Mesodermal cell (in vitro differentiated cells): Measurements from ENCODE around the gene DNAJA2.

Experiments used
- H3K27ac ChIP-seq: 2 replicates; pipeline ENCODE4 v1.7.0; 2013; ENCODE audit warnings: mild to moderate bottlenecking, low read depth, low read length, moderate library complexity; ENCODE audit not compliant: severe bottlenecking
- H3K36me3 ChIP-seq: 2 replicates; pipeline ENCODE4 v1.7.1; 2013; ENCODE audit warnings: mild to moderate bottlenecking, low read length, moderate library complexity; ENCODE audit not compliant: control insufficient read depth, insufficient read depth
- H3K4me1 ChIP-seq: one replicate; pipeline ENCODE4 v1.7.1; 2013; ENCODE audit warnings: mild to moderate bottlenecking, low read length; ENCODE audit not compliant: insufficient read depth, control insufficient read depth, poor library complexity, severe bottlenecking
- H3K4me3 ChIP-seq: 2 replicates; pipeline ENCODE4 v1.7.0; 2013; ENCODE audit warnings: low read length, control low read depth, mild to moderate bottlenecking; ENCODE audit not compliant: insufficient read depth, poor library complexity, severe bottlenecking; ENCODE audit errors: extremely low read depth
- H3K9me3 ChIP-seq: 2 replicates; pipeline ENCODE4 v1.7.1; 2013; ENCODE audit warnings: mild to moderate bottlenecking, low read length, moderate library complexity; ENCODE audit not compliant: control insufficient read depth
- WGBS, 2 experiments: methylation state at CpG; one replicate each; pipeline ENCODE4 v1.1.5; 2013; ENCODE audit warnings: missing lambda C conversion rate in 2 of 2; ENCODE audit not compliant: insufficient coverage in 2 of 2; 5-methylcytosine and 5-hydroxymethylcytosine counted together

Gene DNAJA2

DNA sequence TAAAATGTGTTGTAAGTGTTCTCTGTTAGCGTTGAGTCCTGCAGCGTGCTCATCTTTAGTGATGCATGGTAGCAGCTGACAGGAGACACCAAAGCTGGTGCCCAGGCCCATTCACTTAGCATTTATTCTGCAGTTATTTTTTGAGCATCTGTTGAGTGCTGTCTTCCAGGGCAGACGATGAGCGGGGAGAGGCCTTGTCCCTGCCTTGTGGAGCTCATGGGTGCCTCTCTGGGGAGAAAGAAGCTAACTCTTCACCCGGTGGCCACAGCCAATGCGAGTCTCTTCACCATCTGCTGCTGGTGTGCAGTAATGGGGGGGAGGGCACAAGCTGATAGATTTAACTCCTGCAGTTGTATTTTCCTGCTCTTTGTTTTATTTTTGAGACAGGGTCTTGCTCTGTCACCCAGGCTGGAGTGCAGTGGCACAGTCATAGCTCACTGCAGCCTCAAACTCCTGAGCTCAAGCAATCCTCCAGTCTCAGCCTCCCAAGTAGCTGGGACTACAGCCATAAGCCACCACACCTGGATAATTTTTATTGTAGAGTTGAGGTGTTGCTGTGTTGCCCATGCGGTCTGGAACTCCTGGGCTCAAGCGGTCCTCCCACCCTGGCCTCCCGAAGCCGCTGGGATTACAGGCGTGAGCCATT is 58.8 kb downstream of the DNAJA2 start:
- no peaks in the 10 kb centered on the region for H3K4me1 ChIP-seq
- no peak overlapping the region for H3K27ac ChIP-seq
- H3K4me3 ChIP-seq = no peak overlapping the region
- peaks cover 89% of the 10 kb centered on the region for H3K36me3 ChIP-seq
- WGBS, 2 experiments = 91 to 95% methylated on average over 9 of the region's 11 CpGs
- H3K9me3 ChIP-seq = no peaks in the 10 kb centered on the region

- no peaks in the 10 kb centered on the region for H3K9me3 ChIP-seq
- peaks cover 77% of the 10 kb centered on the region for H3K36me3 ChIP-seq
- no peaks in the 10 kb centered on the region for H3K4me1 ChIP-seq
- no peak overlapping the region for H3K27ac ChIP-seq
- WGBS, 2 experiments = 93 to 100% methylated on average over 2 of the region's 4 CpGs
- no peak overlapping the region for H3K4me3 ChIP-seq
Measured at GRCh38 chr16:46911650-46912049, 61.8 kb downstream of the DNAJA2 start.

GRCh38 chr16:46911038-46911437 is 62.4 kb downstream of the DNAJA2 start:
- Histone ChIP-seq H3K4me3 (no peak overlapping the region), H3K9me3 (no peaks in the 10 kb centered on the region), H3K27ac (no peak overlapping the region), H3K36me3 (peaks cover 78% of the 10 kb centered on the region), H3K4me1 (no peaks in the 10 kb centered on the region)
- WGBS, 2 experiments = 95 to 100% methylated on average over 2 to 3 of the region's 3 CpGs

DNA sequence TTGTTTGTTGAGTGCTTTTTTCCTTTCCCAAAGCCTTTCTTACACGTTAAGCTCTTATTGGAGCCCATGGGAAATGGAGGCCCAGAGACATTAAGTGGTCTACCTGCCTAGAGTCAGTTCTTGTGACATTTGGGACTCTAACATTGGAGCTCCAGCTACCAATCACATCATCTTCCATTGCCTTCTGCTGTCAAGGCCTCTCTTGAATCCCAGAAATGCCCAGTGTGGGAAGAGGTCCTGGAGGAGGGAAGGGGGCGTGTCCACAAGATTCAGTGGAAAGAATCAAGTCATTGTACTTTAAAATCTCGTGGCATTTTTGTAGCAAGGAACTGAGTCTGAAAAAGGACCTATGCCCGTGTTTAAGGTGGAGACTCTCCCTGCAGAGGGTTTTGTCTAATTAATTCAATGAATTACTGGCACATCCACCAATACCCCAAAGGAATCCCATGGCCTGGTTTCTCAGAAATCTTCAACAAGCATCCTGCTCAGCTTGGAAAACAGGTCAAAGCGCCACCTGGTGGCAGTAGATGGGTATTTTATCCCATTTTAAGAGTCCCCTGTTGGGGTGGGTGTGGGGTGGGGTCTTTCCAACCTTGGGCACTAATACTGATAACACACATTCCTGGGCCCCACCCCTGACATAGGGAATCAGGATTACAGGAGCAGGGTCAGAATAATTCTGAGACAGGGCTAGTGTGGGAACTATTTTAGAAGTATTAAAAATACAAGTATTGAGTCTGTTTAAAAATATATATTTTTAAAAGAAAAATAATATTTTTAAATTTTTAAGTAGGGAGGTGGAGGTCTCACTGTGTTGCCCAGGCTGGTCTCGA is 64.7 kb downstream of the DNAJA2 start:
- WGBS, 2 experiments = 76 to 79% methylated on average over 2 to 4 of the region's 6 CpGs
- Histone ChIP-seq H3K9me3 (no peaks in the 10 kb centered on the region), H3K27ac (peak overlapping the region; percentile 16), H3K4me1 (no peaks in the 10 kb centered on the region), H3K4me3 (no peak overlapping the region), H3K36me3 (peaks cover 76% of the 10 kb centered on the region)

DNA sequence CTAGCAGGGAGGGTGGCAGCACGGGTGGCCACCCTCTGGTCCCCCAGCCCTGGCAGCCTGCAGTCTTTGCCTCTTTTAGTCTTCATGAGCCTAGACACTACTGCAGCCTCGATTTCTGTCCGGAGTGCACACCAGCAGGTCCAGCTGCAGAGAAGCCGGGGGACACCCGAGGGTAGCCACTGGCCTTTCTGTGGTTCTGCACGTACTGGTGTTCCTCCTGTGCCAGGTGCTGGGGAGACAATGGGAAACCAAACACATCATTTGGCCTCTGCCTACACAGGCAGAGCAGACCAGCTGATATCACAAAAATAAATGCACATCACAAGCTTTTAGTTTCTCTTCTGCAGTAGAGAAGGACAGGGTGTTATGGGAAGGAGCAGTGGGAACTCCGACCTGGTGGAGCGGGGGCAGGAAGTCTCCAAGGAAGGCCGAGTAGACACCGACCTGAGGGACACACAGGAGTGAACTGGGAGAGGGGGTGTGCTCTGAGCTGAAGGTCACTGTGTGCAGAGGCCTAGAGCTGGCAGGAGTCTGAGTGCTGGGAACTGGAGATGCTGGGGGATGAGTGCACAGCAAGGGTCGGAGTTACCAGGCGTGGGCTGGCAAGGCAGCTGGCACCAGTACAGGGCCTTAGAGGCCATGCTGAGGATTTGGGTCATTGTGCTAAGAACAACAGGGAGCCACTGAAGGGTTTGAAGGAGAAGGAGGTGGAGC is 66.3 kb downstream of the DNAJA2 start:
- no peak overlapping the region for H3K4me3 ChIP-seq
- no peaks in the 10 kb centered on the region for H3K9me3 ChIP-seq
- WGBS, 2 experiments = 95% methylated on average over 11 to 12 of the region's 12 CpGs
- H3K36me3 ChIP-seq = peaks cover 72% of the 10 kb centered on the region
- H3K27ac ChIP-seq = no peak overlapping the region
- no peaks in the 10 kb centered on the region for H3K4me1 ChIP-seq

DNA sequence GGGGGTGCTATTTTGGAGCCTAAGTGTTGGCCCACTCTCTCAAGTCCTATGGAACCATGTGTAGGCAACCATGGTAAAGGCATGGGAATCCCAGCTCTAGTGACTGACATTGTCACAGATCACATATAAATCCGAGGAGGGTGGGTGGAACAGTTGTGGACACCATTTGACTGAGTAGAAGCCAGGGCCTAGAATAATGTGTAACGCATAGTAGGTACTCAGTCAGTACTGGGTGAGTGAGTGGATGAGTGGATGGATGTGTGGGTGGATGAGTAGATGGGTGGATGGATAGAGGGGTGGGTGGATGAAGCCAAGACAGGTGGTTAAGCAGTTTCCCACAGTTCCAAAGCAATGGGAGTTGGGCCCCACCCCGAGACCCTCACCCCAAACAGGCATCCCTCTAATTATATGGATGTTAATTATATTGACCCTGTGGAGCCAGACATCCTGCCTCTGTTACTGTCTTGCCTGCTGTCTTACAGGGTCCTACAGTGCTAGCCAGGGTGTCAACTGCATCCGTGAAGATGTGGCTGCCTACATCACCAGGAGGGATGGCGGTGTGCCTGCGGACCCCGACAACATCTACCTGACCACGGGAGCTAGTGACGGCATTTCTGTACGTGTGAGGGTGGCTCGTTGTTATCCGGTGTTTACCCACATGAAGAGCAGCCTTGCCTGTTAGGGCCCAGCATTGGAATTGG is 67.0 kb downstream of the DNAJA2 start:
- Histone ChIP-seq H3K9me3 (no peaks in the 10 kb centered on the region), H3K36me3 (peaks cover 72% of the 10 kb centered on the region), H3K4me3 (no peak overlapping the region), H3K27ac (no peak overlapping the region), H3K4me1 (no peaks in the 10 kb centered on the region)
- 96 to 98% methylated on average over 11 of the region's 12 CpGs for WGBS, 2 experiments
